Thyroid gland (tissue), 4 donors: ENCODE data around the gene NFATC2. TPM values are rescaled to one million over a fixed set of nuclear protein-coding genes. Genes with fewer than 3 reads are reported as not detected.

Experiments used
- DNase-seq, 2 donors: peaks; one replicate each; pipeline ENCODE4 v3.0.0-alpha.2; 2019
- H3K27ac ChIP-seq, 3 donors: fragments of 200-600 bp; sonication (generic); 1 replicate in 2 of 3; 2 replicates in 1 of 3; pipeline ENCODE4 v1.5.1; 2016 to 2019; ENCODE audit warnings: mild to moderate bottlenecking in 1 of 3, moderate library complexity in 1 of 3
- H3K27me3 ChIP-seq: fragments of 200-600 bp; sonication (generic); one replicate; pipeline ENCODE4 v1.5.1; 2019
- H3K36me3 ChIP-seq, 2 donors: fragments of 200-600 bp; sonication (generic); one replicate each; pipeline ENCODE4 v1.5.1; 2016 to 2019
- H3K4me1 ChIP-seq, 2 donors: fragments of 200-600 bp; sonication (generic); one replicate each; pipeline ENCODE4 v1.5.1; 2017 to 2019
- H3K4me3 ChIP-seq, 3 donors: fragments of 200-600 bp; sonication (generic); replicated peaks in 1 of 3; 1 replicate in 2 of 3; 2 replicates in 1 of 3; pipeline ENCODE4 v1.5.1; 2016; ENCODE audit warnings: mild to moderate bottlenecking in 1 of 3
- H3K9me3 ChIP-seq: fragments of 200-600 bp; sonication (generic); one replicate; pipeline ENCODE4 v1.5.1; 2017
- POLR2A ChIP-seq, 2 donors: fragments of 450-650 bp; IDR thresholded peaks; one replicate each; pipeline ENCODE4 v1.6.1; 2017; ENCODE audit warnings: antibody characterized with exemption in 2 of 2, mild to moderate bottlenecking in 2 of 2, moderate library complexity in 1 of 2
- WGBS, 2 donors: methylation state at CpG; one replicate each; pipeline ENCODE4 v1.1.5; 2017; 5-methylcytosine and 5-hydroxymethylcytosine counted together
- intact Hi-C: fragments of 100-400 bp; cut with DNase I; formaldehyde crosslinking; loops from one replicate; pipeline ENCODE4 v1.15.1; 2023
- total RNA-seq, 4 donors: library from RNA; depleted of rRNA; stranded (reverse); fragments of >200 nt; gene quantifications; one replicate each; pipeline ENCODE4 v1.2.3, GENCODE V29; 2016
- TF ChIP-seq, protein P1 (sequence below), 6 experiments: fragments of 200-600 bp in 3 of 6; fragments of 450-650 bp in 3 of 6; sonication (generic) in 3 of 6; IDR thresholded peaks; one replicate each; pipeline ENCODE4 v1.5.1; 2016 to 2019; ENCODE audit warnings: antibody characterized with exemption in 6 of 6, mild to moderate bottlenecking in 2 of 6, inconsistent platforms in 1 of 6, moderate library complexity in 1 of 6

The NFATC2 gene
- total RNA-seq, 4 donors from 2014 or later = 7.5 to 12.6 (median 8.5) TPM

DNA sequence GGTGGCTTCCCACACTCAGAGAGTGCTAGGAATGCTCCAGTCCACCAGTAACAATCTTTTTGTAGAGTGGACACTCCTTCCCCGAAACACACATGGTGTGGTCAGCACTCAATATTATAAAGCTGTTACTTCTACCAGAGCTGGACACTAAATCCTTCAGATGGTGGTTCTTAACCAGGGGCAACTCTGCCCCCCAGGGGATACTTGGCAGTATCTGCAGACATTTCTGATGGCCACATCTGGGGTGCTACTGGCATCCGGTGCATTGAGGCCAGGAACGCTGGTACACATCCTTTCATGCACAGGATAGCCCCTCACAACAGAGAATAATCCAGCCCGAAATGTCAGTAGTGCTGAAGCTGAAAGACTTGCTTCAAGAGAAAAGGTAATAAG, 124.4 kb downstream of the NFATC2 start:
- DNase-seq = no peak
- Histone ChIP-seq H3K27ac (no peak overlapping the region), H3K4me3 (no peak overlapping the region), H3K4me1 (peaks cover 9 to 14% of the 10 kb centered on the region in 2 donors), H3K9me3 (no peaks in the 10 kb centered on the region), H3K36me3 (no peaks in the 10 kb centered on the region), H3K27me3 (no peaks in the 10 kb centered on the region)
- no peak for TF ChIP-seq POLR2A (IDR thresholded peaks at IDR 0.05)
- TF ChIP-seq, protein P1, sequence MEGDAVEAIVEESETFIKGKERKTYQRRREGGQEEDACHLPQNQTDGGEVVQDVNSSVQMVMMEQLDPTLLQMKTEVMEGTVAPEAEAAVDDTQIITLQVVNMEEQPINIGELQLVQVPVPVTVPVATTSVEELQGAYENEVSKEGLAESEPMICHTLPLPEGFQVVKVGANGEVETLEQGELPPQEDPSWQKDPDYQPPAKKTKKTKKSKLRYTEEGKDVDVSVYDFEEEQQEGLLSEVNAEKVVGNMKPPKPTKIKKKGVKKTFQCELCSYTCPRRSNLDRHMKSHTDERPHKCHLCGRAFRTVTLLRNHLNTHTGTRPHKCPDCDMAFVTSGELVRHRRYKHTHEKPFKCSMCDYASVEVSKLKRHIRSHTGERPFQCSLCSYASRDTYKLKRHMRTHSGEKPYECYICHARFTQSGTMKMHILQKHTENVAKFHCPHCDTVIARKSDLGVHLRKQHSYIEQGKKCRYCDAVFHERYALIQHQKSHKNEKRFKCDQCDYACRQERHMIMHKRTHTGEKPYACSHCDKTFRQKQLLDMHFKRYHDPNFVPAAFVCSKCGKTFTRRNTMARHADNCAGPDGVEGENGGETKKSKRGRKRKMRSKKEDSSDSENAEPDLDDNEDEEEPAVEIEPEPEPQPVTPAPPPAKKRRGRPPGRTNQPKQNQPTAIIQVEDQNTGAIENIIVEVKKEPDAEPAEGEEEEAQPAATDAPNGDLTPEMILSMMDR (IDR thresholded peaks at IDR 0.05) = no peak
- 85 to 100% methylated on average over 4 of the region's 4 CpGs for WGBS, 2 donors
- intact Hi-C loops = no loop called here

DNA sequence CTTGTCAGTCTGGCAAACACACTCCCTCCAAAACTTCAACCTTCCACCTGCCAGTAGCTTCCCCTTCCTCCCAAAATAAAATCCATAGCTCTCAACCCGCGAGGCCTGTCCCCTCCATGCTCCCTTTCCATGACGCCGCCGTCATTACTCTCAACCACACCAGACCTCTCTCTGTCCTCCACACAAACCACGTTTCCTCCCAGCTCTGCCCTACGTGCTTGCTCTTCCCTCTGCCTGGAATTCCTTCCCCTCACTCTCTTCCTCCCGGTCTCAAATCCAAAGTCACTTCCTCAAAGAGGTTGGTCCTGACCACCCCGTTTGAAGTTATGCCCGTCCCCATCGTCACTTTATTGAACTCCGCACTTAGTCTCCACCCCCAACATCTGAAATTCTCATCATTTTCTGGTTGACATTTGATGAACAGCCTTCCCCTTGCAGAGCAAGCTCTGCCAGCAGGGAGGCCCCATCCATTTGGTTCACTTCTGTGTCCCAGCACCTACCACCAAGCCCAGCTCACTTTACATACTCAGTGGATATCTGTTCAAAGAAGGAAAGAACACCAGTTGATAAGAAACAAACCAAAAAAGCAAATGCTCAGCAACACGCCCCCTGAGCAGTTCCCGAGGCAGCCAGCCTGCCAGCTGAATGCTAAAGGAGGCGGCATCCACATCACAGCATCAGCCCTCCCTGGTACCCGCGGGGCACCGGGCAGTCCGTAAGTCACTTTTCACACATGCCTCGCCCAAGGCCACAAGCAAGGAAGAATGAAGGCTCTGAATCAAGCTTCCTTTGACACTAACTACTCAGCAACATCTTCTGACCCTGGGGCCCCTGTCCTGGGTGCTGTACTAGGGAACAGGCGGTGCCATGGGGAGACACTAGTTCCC, 125.0 kb downstream of the NFATC2 start:
- H3K4me3 ChIP-seq = no peak overlapping the region
- 75 to 85% methylated on average over 19 to 21 of the region's 21 CpGs for WGBS, 2 donors
- TF ChIP-seq POLR2A (IDR thresholded peaks at IDR 0.05) = no peak
- TF ChIP-seq, protein P1 (IDR thresholded peaks at IDR 0.05) = no peak
- peaks cover 16 to 17% of the 10 kb centered on the region in 2 donors for H3K4me1 ChIP-seq
- no peak for DNase-seq
- no peaks in the 10 kb centered on the region for H3K9me3 ChIP-seq
- intact Hi-C loops = no loop called here
- no peaks in the 10 kb centered on the region for H3K27me3 ChIP-seq
- H3K36me3 ChIP-seq = no peaks in the 10 kb centered on the region
- H3K27ac ChIP-seq = no peak overlapping the region

DNA sequence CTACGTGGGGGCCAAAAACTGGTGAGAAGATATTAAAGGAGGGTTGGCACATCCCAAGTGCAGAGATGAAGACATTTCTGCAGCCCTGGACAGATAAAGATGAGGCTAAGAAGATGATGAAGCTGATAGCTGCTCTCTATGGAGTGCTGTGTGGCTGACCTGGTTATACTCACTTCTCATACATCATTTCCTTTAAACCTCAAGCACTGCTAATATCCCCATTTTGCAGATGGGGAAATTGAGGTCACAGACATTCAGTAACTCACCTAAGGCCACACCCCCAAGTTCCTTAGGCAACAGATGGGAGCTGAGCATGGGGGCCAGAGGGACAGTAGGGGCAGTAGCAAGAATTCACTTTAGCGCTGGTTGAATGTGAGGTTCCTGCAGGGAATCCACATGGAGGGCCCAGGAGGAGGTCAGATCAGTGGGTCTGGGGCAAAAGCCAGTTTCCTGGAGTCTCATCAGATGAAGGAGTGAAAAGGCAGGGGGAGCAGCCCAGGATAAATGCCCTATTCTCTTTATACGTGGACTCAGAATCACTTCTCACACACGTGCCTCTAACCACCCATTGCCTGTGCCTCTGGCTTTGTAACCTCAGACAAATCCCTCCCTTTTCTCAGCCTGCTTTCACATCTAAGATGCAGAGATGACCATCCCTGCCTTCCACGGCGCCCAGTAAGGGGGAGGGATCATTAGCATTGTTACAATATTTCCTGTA, 125.8 kb downstream of the NFATC2 start:
- peaks cover 23 to 24% of the 10 kb centered on the region in 2 donors for H3K4me1 ChIP-seq
- no peak overlapping the region for H3K4me3 ChIP-seq
- no peaks in the 10 kb centered on the region for H3K36me3 ChIP-seq
- H3K9me3 ChIP-seq = no peaks in the 10 kb centered on the region
- intact Hi-C loops = no loop called here
- no peak overlapping the region for H3K27ac ChIP-seq
- DNase-seq = no peak
- H3K27me3 ChIP-seq = no peaks in the 10 kb centered on the region
- TF ChIP-seq, protein P1 (IDR thresholded peaks at IDR 0.05) = no peak
- no peak for TF ChIP-seq POLR2A (IDR thresholded peaks at IDR 0.05)
- 82 to 87% methylated on average over 6 of the region's 6 CpGs for WGBS, 2 donors

DNA sequence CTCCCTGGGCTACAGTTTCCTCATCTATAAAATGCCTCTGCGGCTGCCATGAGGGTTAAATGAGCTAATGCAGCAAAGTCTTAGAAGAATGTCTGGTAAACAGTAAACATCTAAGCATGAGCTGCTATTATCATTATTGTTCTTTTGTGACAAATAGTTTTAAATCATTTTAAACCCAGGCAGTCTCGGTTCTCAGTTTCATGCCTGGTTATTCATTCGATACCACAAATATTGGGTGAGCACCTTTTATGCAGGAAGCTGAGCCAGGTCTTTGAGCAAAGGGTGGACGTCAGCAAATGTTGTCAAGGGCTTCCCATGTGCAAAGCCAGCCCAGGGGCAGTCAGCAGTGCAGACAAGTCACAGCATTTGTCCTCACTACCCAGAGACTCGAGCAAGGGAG, 128.7 kb downstream of the NFATC2 start:
- Histone ChIP-seq H3K4me1 (peaks cover 32 to 36% of the 10 kb centered on the region in 2 donors), H3K27ac (peak overlapping the region; percentile 61 to 92 (median 74)), H3K4me3 (no peak overlapping the region), H3K36me3 (no peaks in the 10 kb centered on the region), H3K27me3 (no peaks in the 10 kb centered on the region), H3K9me3 (no peaks in the 10 kb centered on the region)
- DNase-seq = no peak
- intact Hi-C loops = no loop called here
- WGBS, 2 donors = 87 to 89% methylated on average over 5 of the region's 5 CpGs
- no peak for TF ChIP-seq POLR2A (IDR thresholded peaks at IDR 0.05)
- TF ChIP-seq, protein P1 (IDR thresholded peaks at IDR 0.05) = no peak
